Umbilical cord (tissue), 2 donors: ENCODE data around the gene NTRK1. TPM values are rescaled to one million over a fixed set of nuclear protein-coding genes. Genes with fewer than 3 reads are reported as not detected.
A peak's percentile ranks its signal among the peaks of the same experiment; 100 is the strongest.
"Not testable (repeated sequence)": the region's sequence is repeated elsewhere in the genome, so short reads cannot be mapped to it uniquely, and the experiment has no call there.

ENCODE experiments used
- DNase-seq: peaks from one replicate; pipeline ENCODE4 v3.0.0-alpha.2; 2015; ENCODE audit warnings: low spot score
- total RNA-seq: library from RNA; depleted of rRNA; stranded (reverse); fragments of >200 nt; gene quantifications from one replicate; pipeline ENCODE4 v1.2.3, GENCODE V29; 2014; ENCODE audit warnings: low replicate concordance; ENCODE audit not compliant: insufficient read depth

The NTRK1 gene
- total RNA-seq, 1 donor from 2014 or later, result not detected

DNA sequence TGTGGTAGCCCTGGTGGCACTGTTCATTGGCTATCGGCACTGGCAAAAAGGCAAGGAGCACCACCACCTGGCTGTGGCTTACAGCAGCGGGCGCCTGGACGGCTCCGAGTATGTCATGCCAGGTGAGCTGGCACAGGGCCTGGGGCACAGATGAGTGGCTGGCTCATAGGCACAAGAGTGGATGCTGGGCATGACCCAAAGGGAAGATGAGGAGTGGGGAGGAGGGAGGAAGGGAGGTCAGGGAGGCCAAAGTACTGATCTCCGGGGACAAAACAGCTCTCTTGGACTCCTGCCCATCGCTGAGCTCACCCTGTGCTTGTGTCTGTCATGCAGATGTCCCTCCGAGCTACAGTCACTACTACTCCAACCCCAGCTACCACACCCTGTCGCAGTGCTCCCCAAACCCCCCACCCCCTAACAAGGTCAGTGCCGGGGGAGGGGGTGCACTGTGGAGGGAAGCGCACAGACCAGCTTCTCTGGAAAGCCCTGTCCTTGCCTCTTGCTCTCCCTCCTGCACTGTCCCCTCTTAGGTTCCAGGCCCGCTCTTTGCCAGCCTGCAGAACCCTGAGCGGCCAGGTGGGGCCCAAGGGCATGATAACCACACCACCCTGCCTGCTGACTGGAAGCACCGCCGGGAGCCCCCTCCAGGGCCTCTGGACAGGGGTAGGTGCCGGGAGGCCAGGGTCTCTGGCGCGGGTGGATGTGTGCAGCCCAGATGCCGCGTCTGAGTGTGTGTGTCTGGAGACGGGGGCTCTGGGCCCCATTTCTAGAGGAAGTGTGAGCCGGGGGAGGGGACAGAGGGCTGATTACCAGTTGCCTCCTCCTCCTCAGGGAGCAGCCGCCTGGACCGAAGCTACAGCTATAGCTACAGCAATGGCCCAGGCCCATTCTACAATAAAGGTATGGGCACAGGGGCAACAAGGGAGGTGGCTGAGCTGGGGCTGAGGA lies 52.5 kb downstream of the NTRK1 start:
- peak; percentile 83 for DNase-seq

DNA sequence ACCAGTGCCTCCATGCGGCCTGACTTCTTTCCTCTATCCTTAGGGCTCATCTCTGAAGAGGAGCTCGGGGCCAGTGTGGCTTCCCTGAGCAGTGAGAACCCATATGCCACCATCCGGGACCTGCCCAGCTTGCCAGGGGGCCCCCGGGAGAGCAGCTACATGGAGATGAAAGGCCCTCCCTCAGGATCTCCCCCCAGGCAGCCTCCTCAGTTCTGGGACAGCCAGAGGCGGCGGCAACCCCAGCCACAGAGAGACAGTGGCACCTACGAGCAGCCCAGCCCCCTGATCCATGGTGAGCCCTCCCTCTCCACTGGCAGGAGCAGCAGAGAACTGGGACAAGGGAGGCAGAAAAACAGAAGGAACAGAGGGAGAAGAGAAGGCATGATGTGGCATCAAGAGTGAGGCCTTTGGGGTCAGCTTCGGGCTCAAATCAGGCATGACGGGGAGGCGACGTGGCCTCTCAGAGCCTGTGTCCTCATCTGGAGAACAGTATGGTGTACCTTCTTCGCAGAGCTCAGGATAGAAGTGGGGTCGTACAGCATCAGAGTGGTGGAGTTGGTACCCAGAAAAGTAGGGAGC lies 53.2 kb downstream of the NTRK1 start:
- DNase-seq, result no peak

DNA sequence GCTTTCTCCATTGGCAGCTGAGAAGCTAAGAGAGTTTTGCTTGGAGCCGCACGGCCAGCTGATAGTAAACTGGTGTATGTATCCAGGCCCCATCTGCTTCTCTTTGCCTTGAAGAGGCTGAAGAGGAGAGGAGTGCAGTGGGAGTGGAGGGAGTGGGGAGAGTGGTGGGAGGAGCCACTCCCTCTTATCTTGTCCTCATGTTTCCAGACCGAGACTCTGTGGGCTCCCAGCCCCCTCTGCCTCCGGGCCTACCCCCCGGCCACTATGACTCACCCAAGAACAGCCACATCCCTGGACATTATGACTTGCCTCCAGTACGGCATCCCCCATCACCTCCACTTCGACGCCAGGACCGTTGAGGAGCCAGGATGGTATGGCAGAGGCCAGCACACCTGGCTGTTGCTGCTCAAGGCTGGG lies 53.8 kb downstream of the NTRK1 start:
- DNase-seq, result peak; percentile 75

DNA sequence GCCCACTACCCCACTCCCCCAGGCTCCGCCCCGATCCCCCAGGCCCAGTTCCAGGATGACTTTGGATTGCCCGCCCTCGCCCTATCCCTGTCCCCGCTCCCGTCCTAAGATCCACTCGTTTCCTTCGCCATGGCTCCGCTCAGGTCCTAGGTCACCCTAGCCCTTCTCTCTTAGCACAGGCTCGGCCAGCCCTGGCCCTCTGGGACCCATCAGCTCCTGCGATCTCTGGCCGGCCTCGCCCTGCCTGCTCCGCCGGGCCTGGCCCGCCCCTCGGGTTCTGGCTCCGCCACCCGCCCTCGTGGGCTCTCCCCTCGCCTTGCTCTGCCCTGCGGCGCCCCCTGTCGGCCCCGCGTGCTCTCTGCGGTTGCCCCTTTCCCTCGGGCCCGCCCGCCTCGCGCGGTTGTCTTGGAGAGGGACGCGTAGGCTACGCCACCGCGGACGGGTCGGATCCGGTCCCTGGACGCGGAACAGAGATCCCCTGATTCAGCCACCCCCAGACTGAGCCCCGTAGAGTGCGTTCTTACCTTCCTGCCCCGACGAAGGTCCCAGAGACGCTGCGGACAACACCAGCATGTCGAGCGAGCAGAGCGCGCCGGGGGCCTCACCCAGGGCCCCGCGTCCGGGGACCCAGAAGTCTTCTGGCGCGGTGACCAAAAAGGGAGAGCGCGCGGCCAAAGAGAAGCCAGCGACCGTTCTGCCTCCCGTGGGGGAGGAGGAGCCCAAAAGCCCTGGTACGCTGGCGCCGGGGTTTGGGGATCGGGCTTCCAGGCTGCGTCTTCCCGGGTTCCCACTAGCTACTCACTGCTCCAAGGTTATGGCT lies 59.8 kb downstream of the NTRK1 start, which contains the start of gene LRRC71:
LRRC71 (plus strand) TSS at position 400 of the 820 bp plus-strand sequence; CDS start at position 572, 172 bp downstream.
- peak; percentile 88 for DNase-seq

DNA sequence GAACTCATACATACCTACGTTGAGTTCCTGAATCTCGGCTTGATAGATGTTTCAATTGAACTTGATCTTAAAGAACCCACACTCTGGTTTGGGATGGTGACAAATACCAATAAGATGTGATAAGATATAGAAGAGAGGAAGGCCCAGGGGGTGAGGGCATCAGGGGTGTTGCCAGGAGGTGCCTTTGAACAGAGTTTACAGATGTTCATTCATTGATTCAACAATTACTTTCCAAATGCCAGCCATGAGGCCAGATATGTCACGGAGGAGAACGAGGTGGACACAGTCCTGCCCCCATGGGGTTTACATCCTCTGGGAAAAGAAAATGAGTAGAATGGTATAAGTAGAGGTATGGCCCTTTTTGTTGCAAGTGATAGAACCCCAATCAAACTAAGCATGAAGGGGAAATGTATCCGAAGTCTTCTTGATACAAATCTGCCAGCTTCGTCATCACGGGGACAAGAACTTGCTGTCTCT lies 60.4 kb downstream of the NTRK1 start:
- no peak for DNase-seq

DNA sequence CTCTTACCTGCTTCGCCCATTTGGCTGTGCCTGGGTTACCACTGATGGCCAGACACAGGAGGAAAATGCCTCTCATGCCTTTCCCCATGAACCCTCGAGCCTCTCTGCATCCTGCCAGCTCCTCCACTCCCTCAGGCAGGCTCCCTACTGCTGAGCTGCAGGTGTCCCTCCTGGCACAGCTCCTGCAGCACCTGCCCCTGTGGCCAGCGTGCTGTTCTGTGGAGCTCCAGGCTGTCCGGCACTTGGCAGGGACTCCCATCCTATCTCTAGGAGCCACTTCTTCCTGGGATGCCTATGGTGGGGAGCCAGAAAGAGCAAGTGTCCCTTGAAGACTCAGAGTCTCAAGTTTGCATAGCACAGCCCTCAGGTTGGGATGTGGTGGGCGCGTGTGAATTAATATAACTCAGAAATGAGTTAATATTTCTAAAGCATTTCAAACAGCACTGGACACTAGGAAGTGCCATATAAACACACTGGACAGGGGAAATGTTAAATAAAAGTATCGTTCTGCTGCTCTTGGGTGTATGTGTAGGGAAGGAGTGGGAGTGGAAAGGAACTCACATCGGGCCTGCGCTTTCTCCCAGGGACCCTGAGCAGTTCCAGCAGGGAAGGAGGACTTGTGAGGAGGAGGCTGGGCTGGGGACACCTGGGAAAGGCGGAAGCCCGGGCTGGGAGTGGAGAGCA lies 62.5 kb downstream of the NTRK1 start:
- DNase-seq, result no peak

DNA sequence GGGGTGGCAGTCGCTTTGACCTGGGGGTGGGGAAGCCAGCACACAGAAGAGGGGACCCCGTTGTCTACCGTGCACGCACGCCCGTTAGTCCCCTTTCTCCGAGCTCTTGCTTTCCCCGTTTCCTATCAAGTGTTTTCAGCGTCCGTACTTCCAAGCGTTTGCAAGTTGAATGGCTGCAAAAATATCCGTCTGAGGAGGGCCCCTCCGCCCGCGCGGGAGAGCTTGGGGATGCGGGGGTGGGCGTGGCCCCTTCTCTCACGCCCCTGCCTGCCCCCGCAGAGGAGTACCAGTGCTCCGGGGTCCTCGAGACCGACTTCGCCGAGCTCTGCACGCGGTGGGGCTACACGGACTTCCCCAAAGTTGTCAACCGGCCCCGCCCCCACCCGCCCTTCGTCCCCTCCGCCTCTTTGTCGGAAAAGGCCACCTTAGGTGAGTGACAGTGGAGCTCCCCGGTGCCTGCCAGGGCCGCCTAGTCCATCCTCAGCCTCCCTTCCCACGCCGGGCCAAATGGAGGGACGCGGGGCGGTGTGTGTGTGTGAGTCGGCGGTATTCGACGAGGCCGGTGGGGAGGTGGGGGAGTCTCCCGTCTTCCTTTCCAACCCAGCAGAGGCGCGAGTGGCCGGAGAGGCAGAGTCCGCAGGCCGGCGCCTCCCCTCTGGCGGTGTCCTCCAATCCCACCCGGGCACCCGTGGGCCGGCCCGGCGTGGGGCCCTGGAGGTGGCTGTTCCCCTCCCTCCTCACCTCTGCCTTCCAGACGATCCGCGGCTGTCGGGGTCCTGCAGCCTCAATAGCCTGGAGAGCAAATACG lies 63.2 kb downstream of the NTRK1 start:
- no peak for DNase-seq

DNA sequence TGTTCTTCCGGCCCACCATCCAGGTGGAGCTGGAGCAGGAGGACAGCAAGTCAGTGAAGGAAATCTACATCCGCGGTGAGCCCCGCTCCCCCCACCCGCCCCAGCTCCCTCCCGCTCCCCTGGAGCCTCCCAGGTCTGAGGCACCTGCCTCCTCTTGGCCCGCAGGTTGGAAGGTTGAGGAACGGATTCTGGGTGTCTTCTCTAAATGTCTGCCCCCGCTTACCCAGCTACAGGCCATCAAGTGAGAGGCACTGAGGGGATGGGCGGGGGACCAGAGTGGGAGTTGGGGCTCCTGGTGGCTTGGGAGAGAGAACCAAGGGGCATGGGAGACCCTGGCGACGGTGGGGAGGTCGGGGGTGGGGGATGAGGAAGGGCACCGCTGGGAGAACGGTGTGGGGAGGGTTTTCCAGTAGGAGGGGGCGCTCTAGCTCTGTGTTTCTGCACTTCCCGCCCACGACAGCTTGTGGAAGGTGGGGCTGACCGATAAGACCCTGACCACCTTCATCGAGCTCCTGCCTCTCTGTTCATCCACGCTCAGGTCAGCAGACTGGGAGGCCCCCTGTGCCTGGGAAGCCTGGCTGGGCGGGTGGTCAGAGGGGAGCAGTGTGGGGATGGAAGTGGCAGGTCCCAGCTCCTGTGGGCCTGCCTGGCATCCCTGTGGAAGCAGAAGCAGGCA lies 64.0 kb downstream of the NTRK1 start:
- DNase-seq, result no peak

DNA sequence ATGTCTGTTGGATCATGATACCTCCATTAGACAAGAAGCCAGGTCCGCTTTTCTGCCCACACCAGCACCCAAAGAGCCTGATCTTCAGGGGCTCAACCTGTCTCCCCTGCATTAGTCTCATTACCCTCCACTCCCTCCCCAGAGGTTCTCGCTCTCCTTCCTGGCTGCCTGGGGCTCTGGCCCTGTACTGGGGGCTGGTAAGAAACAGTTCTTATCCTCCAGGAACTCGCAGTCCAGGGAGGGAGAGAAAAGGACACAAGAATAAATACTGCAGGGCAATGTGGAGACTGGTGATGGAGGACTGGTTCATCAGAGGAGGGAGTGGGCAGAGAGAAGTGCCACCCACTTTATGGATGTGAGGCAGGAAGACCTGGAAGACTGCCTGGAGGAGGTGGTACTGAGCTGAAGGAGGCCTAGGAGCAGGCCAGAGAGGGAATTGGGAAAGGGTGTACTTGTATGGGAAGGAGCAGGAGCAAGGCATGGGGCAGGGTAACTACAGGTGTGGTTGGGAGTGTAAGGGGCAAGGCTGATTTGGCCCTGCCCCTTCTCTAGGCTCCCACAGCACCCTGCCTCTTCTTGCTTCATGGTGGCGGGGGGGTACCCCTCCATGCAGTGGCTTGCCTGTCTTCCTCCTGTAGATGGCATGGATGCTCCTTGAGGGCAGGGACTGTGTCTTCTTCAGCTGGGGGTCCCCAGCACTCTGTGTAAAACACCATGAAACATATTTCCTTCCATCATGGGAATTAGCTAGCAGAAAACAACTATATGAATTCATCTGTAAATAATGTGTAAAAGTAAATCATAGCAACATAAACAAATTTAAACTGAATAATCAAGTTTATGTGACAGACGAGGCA lies 64.7 kb downstream of the NTRK1 start:
- no peak for DNase-seq

DNA sequence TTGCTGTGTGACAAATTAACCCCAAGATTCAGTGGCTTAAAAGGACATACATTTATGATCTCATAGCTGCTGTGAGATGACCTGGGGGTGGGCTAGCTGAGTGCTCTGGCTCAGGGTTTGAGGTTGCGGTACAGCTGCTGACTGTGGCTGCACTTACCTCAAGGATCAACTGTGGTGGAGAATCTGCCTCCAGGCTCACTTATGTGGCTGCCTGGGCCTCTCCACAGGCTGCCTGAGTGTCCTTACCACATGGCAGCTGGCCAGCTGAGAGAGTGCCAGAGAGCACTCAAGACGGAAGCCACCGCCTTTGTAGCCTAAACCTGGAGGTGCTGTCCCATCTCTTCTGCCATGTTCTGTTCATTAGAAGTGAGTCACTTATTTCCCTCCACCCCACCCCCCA lies 65.5 kb downstream of the NTRK1 start:
- no peak for DNase-seq

DNA sequence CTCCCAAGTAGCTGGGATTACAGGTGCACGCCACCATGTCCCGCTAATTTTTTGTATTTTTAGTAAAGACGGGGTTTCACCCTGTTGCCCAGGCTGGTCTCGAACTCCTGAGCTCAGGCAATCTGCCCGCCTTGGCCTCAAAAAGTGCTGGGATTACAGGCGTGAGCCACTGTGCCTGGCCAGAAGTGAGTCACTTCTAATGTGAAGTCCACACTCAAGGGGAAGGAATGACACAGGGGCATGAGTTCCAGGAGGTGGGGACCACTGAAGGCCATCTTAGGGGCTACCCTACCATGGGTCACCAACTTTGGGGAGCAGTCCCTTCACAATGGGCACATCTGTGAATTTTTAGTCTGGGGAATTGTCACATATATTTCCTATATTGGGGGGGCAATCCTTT lies 66.0 kb downstream of the NTRK1 start:
- not testable (repeated sequence) for DNase-seq

DNA sequence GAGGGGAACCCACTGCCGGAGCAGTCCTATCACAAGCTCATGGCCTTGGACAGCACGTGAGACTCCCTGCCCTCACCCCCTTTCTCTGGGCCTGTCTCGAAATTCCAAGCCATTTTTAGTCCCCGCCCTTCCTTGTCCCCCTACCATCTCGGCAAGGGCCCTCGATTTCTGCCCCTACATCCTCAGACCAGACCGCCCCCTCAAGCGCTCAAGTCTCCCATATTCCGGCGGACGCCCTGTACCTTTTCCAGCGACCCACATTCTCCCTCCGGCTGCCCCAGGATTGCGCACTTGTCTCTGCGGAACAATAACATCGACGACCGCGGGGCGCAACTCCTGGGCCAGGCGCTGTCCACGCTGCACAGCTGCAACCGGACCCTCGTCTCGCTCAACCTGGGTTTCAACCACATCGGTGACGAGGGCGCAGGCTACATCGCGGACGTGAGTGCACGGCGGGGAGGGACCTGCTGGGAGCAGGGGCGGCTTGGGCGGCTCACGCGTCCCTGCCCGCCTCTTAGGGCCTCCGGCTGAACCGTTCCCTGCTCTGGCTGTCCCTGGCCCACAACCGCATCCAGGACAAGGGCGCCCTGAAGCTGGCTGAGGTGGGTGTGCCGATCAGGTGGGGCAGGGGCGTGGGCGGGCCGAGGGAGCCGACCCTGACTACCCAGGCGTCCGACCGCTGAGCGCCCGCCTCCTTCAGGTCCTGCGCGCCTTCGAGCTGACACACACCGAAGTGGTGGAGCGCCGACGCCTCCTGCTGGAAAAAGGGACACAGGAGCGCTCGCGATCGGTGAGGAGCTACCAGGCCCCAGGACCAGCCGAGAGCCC lies 66.8 kb downstream of the NTRK1 start:
- DNase-seq, result peak; percentile 75

DNA sequence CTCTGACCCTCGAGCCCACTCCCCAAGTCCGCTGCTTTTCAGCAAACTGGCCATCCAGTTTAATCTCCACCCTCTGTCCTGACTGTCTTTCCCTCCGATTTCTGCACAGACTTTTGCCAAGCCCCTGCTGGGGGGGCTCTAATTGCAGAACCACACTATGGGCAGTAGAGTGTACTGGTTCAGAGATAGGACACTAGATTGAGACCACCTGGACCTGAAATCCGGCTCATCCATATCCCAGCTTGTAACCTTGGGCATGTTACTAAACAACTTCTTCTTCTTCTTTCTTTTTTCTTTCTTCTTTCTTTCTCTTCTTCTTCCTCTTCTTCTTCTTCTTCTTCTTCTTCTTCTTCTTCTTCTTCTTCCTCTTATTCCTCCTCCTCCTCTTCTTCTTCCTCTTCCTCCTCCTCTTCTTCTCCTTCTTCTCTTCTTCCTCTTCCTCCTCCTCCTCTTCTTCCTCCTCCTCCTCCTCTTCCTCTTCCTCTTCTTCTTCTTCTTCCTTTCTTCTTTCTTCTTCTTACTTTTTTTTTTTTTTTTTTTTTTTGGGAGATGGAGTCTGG lies 67.5 kb downstream of the NTRK1 start:
- DNase-seq, result no peak

DNA sequence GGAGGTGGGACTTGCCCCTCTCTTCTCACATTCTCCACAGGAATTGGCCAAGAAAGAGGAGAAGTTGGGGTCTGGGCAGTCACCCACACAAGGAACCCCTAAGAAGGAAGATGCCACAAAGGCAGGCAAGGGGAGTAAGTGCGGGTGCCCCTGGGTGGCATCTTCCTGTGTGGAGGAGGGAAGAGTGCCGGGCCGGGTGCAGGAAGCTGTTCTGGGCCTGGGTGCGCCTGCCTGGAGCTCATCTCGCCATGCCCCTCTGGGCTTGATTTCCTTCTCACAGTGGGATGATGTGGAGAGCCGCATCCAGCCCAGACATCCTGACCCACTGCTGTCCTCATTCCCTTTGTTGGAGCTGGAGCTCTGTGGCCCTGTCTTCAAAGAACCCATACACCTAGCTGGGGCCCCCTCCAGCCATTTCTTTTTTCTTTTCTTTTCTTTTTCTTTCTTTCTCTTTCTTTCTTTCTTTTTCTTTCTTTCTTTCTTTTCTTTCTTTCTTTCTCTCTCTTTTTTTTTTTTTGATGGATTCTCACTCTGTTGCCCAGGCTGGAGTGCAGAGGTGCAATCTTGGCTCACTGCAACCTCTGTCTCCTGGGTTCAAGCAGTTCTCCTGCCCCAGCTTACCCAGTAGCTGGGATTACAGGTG lies 69.1 kb downstream of the NTRK1 start:
- DNase-seq, result no peak

DNA sequence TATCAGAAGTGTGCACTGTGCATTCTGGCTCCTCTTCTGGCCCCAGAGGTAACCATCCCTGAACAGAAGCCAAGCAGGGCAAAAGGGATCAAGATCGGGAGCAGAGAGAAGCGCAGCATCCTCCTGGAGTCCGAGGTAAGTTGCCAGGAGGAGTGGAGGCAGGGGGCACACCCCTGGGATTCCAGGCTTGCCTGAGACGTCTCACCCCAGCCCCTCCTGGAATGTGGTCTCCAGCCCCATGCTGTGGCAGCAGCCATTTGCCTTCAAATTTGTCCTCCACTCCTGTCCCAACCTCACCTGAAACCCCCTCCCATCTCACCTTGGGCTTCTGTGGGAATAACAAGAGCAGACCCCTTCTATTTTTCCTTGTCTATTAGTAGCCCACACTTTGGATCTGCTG lies 69.8 kb downstream of the NTRK1 start:
- DNase-seq, result no peak
